Activated naive CD8-positive, alpha-beta T cell treated with anti-CD3 and anti-CD28 coated beads, Interleukin-2, amount 50 U/mL, for 24 hours (primary cell): Measurements from ENCODE around the gene SLC6A2.
"Not testable (repeated sequence)": the region's sequence is repeated elsewhere in the genome, so short reads cannot be mapped to it uniquely, and the experiment has no call there.

Experiments
- ATAC-seq: fragments of 150-1000 bp; cut with Tn5 transposase; one replicate; pipeline ENCODE4 v1.10.0; 2021
- DNase-seq: peaks from one replicate; pipeline ENCODE4 v3.0.0; 2021
- H3K27ac Mint-ChIP-seq: one replicate; pipeline ENCODE4 v1.8.0; 2021; ENCODE audit warnings: mild to moderate bottlenecking, mixed read lengths
- H3K27me3 Mint-ChIP-seq: one replicate; pipeline ENCODE4 v1.8.0; 2021; ENCODE audit warnings: mixed read lengths
- H3K36me3 Mint-ChIP-seq: one replicate; pipeline ENCODE4 v1.8.0; 2021; ENCODE audit warnings: low read depth, mixed read lengths
- H3K4me1 Mint-ChIP-seq: one replicate; pipeline ENCODE4 v1.8.0; 2021; ENCODE audit warnings: mixed read lengths
- H3K4me3 Mint-ChIP-seq: one replicate; pipeline ENCODE4 v1.8.0; 2021; ENCODE audit warnings: mild to moderate bottlenecking, moderate library complexity, mixed read lengths
- H3K9me3 Mint-ChIP-seq: one replicate; pipeline ENCODE4 v1.8.0; 2021; ENCODE audit warnings: mixed read lengths

SLC6A2 gene

GRCh38 chr16:55735120-55735781, 79.5 kb downstream of the SLC6A2 start:
- H3K4me1 Mint-ChIP-seq: no peaks in the 10 kb centered on the region
- H3K27me3 Mint-ChIP-seq: peaks cover 33% of the 10 kb centered on the region
- ATAC-seq (no peak), DNase-seq (no peak)
- no peak overlapping the region for H3K27ac Mint-ChIP-seq
- no peak overlapping the region for H3K4me3 Mint-ChIP-seq
- H3K9me3 Mint-ChIP-seq: no peaks in the 10 kb centered on the region
- H3K36me3 Mint-ChIP-seq: no peaks in the 10 kb centered on the region

GRCh38 chr16:55736671-55737070, 80.9 kb downstream of the SLC6A2 start:
- DNase-seq: no peak
- H3K4me3 Mint-ChIP-seq: no peak overlapping the region
- no peaks in the 10 kb centered on the region for H3K4me1 Mint-ChIP-seq
- H3K9me3 Mint-ChIP-seq: no peaks in the 10 kb centered on the region
- H3K27me3 Mint-ChIP-seq: peaks cover 34% of the 10 kb centered on the region
- no peak overlapping the region for H3K27ac Mint-ChIP-seq
- no peaks in the 10 kb centered on the region for H3K36me3 Mint-ChIP-seq
- ATAC-seq: no peak

GRCh38 chr16:55737318-55737717, 81.5 kb downstream of the SLC6A2 start:
- Mint-ChIP-seq H3K36me3 (no peaks in the 10 kb centered on the region), H3K4me1 (no peaks in the 10 kb centered on the region), H3K9me3 (no peaks in the 10 kb centered on the region), H3K27me3 (peaks cover 36% of the 10 kb centered on the region), H3K4me3 (no peak overlapping the region), H3K27ac (no peak overlapping the region)
- ATAC-seq (no peak), DNase-seq (no peak)

- Mint-ChIP-seq H3K36me3 (no peaks in the 10 kb centered on the region), H3K27me3 (peaks cover 37% of the 10 kb centered on the region), H3K27ac (no peak overlapping the region), H3K9me3 (no peaks in the 10 kb centered on the region), H3K4me1 (no peaks in the 10 kb centered on the region), H3K4me3 (no peak overlapping the region)
- DNase-seq (no peak), ATAC-seq (no peak)
These were observed 82.2 kb downstream of the SLC6A2 start for GRCh38 chr16:55737966-55738365.

GRCh38 chr16:55746081-55746480, 90.3 kb downstream of the SLC6A2 start:
- Mint-ChIP-seq H3K36me3 (no peaks in the 10 kb centered on the region), H3K4me3 (no peak overlapping the region), H3K27me3 (peaks cover 26% of the 10 kb centered on the region), H3K27ac (no peak overlapping the region), H3K4me1 (no peaks in the 10 kb centered on the region), H3K9me3 (no peaks in the 10 kb centered on the region)
- no peak for DNase-seq
- ATAC-seq: no peak

- H3K36me3 Mint-ChIP-seq: peaks cover 2% of the 10 kb centered on the region
- H3K4me3 Mint-ChIP-seq: no peak overlapping the region
These were observed 92.0 kb downstream of the SLC6A2 start for GRCh38 chr16:55747785-55748184.

GRCh38 chr16:55752465-55753144, 96.8 kb downstream of the SLC6A2 start:
- Mint-ChIP-seq H3K27ac (peak overlapping the region; percentile 81), H3K4me1 (peaks cover 23% of the 10 kb centered on the region), H3K9me3 (peaks cover 22% of the 10 kb centered on the region)
- not testable (repeated sequence) for H3K27me3 Mint-ChIP-seq, DNase-seq, H3K36me3 Mint-ChIP-seq, ATAC-seq, H3K4me3 Mint-ChIP-seq

More at GRCh38 chr16:55747785-55748184, 92.0 kb downstream of the SLC6A2 start:
- DNase-seq (no peak), ATAC-seq (no peak)
- Mint-ChIP-seq H3K4me1 (peaks cover 7% of the 10 kb centered on the region), H3K27ac (no peak overlapping the region), H3K9me3 (peaks cover 8% of the 10 kb centered on the region), H3K27me3 (peaks cover 21% of the 10 kb centered on the region)

GRCh38 chr16:55753145-55753631, 97.4 kb downstream of the SLC6A2 start:
- Mint-ChIP-seq H3K27ac (peak overlapping the region; percentile 81), H3K4me3 (peak overlapping the region; percentile 26), H3K4me1 (peaks cover 23% of the 10 kb centered on the region), H3K9me3 (peaks cover 22% of the 10 kb centered on the region)
- ATAC-seq, H3K27me3 Mint-ChIP-seq, H3K36me3 Mint-ChIP-seq, DNase-seq: not testable (repeated sequence)
